H9 (cell line): ENCODE measurements around the gene POLD1. TPM values are rescaled to one million over a fixed set of nuclear protein-coding genes. Genes with fewer than 3 reads are reported as not detected.
A peak's percentile ranks its signal among the peaks of the same experiment; 100 is the strongest.

Experiments used
- DNase-seq: peaks from one replicate; pipeline ENCODE4 v3.0.0-alpha.2; 2017
- H2AFZ ChIP-seq: one replicate; pipeline ENCODE4 v1.6.1; 2013; ENCODE audit warnings: mild to moderate bottlenecking, low read length, control low read depth, moderate library complexity
- H2AK5ac ChIP-seq: 2 replicates; pipeline ENCODE4 v1.6.1; 2013; ENCODE audit warnings: low read length, control low read depth, mixed read lengths; ENCODE audit not compliant: insufficient read length
- H2BK120ac ChIP-seq: one replicate; pipeline ENCODE4 v1.6.1; 2013; ENCODE audit warnings: low read depth, mild to moderate bottlenecking, low read length, control low read depth, inconsistent platforms; ENCODE audit not compliant: poor library complexity, severe bottlenecking
- H2BK12ac ChIP-seq: 2 replicates; pipeline ENCODE4 v1.6.1; 2013; ENCODE audit warnings: low read length, control low read depth, mixed read lengths, low read depth; ENCODE audit not compliant: insufficient read length
- H2BK15ac ChIP-seq: 2 replicates; pipeline ENCODE4 v1.6.1; 2013; ENCODE audit warnings: low read depth, low read length, control low read depth
- H2BK20ac ChIP-seq: one replicate; pipeline ENCODE4 v1.6.1; 2013; ENCODE audit warnings: low read depth, mild to moderate bottlenecking, low read length, control low read depth, inconsistent platforms; ENCODE audit not compliant: poor library complexity, severe bottlenecking
- H2BK5ac ChIP-seq: 2 replicates; pipeline ENCODE4 v1.6.1; 2013; ENCODE audit warnings: low read length, control low read depth, mixed read lengths; ENCODE audit not compliant: insufficient read length
- H3K14ac ChIP-seq: 2 replicates; pipeline ENCODE4 v1.6.1; 2013; ENCODE audit warnings: low read length, control low read depth; ENCODE audit not compliant: insufficient read depth
- H3K18ac ChIP-seq: 2 replicates; pipeline ENCODE4 v1.6.1; 2013; ENCODE audit warnings: low read depth, mild to moderate bottlenecking, mixed read lengths, low read length, control low read depth; ENCODE audit not compliant: insufficient read length
- H3K23ac ChIP-seq: 2 replicates; pipeline ENCODE4 v1.6.1; 2013; ENCODE audit warnings: low read length, control low read depth, mixed read lengths, low read depth; ENCODE audit not compliant: insufficient read length
- H3K23me2 ChIP-seq: 2 replicates; pipeline ENCODE4 v1.6.1; 2013; ENCODE audit warnings: low read depth, mild to moderate bottlenecking, mixed read lengths, low read length, control low read depth; ENCODE audit not compliant: insufficient read length, poor library complexity, severe bottlenecking
- H3K27ac ChIP-seq: 2 replicates; pipeline ENCODE4 v1.5.1; 2013; ENCODE audit warnings: low read length, control low read depth, mixed read lengths, low read depth; ENCODE audit not compliant: insufficient read length
- H3K27me3 ChIP-seq: 2 replicates; pipeline ENCODE4 v1.6.1; 2013; ENCODE audit warnings: low read length, control low read depth, inconsistent platforms; ENCODE audit not compliant: insufficient read depth
- H3K4ac ChIP-seq: 2 replicates; pipeline ENCODE4 v1.6.1; 2013; ENCODE audit warnings: low read depth, mild to moderate bottlenecking, control low read depth, inconsistent platforms, low read length, moderate library complexity
- H3K4me1 ChIP-seq: 2 replicates; pipeline ENCODE4 v1.6.1; 2013; ENCODE audit warnings: low read length, control low read depth, inconsistent platforms; ENCODE audit not compliant: insufficient read depth
- H3K4me2 ChIP-seq: 2 replicates; pipeline ENCODE4 v1.6.1; 2013; ENCODE audit warnings: low read length, control low read depth, mixed read lengths; ENCODE audit not compliant: insufficient read length, insufficient read depth
- H3K56ac ChIP-seq: 2 replicates; pipeline ENCODE4 v1.6.1; 2013; ENCODE audit warnings: low read depth, mild to moderate bottlenecking, mixed read lengths, low read length, control low read depth; ENCODE audit not compliant: insufficient read length
- H3K79me1 ChIP-seq: 2 replicates; pipeline ENCODE4 v1.6.1; 2013; ENCODE audit warnings: low read depth, mild to moderate bottlenecking, moderate library complexity, low read length, control low read depth, inconsistent platforms; ENCODE audit not compliant: insufficient read depth, poor library complexity, severe bottlenecking
- H3K79me2 ChIP-seq: 2 replicates; pipeline ENCODE4 v1.6.1; 2013; ENCODE audit warnings: low read length, control low read depth, inconsistent platforms; ENCODE audit not compliant: insufficient read depth
- H3K9ac ChIP-seq: 2 replicates; pipeline ENCODE4 v1.6.1; 2013; ENCODE audit warnings: low read length, control low read depth, mixed read lengths; ENCODE audit not compliant: insufficient read length; ENCODE audit errors: extremely low read depth
- H3K9me3 ChIP-seq: one replicate; pipeline ENCODE4 v1.6.1; 2013; ENCODE audit warnings: low read depth, low read length, inconsistent platforms; ENCODE audit not compliant: control insufficient read depth
- H3T11ph ChIP-seq: one replicate; pipeline ENCODE4 v1.6.1; 2013; ENCODE audit warnings: mild to moderate bottlenecking, low read length, control low read depth, inconsistent platforms
- H4K20me1 ChIP-seq: one replicate; pipeline ENCODE4 v1.6.1; 2013; ENCODE audit not compliant: control insufficient read depth, insufficient read length, insufficient read depth
- H4K5ac ChIP-seq: 2 replicates; pipeline ENCODE4 v1.6.1; 2013; ENCODE audit warnings: low read depth, mild to moderate bottlenecking, mixed read lengths, low read length, control low read depth; ENCODE audit not compliant: insufficient read length
- H4K8ac ChIP-seq: replicated peaks from 2 replicates; pipeline ENCODE4 v1.6.1; 2013; ENCODE audit warnings: low read length, control low read depth, mixed read lengths, low read depth; ENCODE audit not compliant: insufficient read length
- H4K91ac ChIP-seq: 2 replicates; pipeline ENCODE4 v1.6.1; 2013; ENCODE audit warnings: low read depth, mild to moderate bottlenecking, moderate library complexity, mixed read lengths, low read length, control low read depth; ENCODE audit not compliant: insufficient read length
- H3K27ac Mint-ChIP-seq, 3 experiments: 2 replicates in 2 of 3; 3 replicates in 1 of 3; pipeline ENCODE4 v1.8.0; 2020 to 2021; ENCODE audit warnings: mixed read lengths in 3 of 3, mild to moderate bottlenecking in 1 of 3, moderate library complexity in 1 of 3
- H3K27me3 Mint-ChIP-seq: 2 replicates; pipeline ENCODE4 v1.8.0; 2021; ENCODE audit warnings: low read depth, mild to moderate bottlenecking, moderate library complexity, mixed read lengths
- H3K36me3 Mint-ChIP-seq, 3 experiments: 2 replicates in 2 of 3; 3 replicates in 1 of 3; pipeline ENCODE4 v1.8.0; 2020 to 2021; ENCODE audit warnings: low read depth in 3 of 3, mixed read lengths in 3 of 3; ENCODE audit not compliant: insufficient read depth in 1 of 3
- H3K4me1 Mint-ChIP-seq, 2 experiments: 2 replicates each; pipeline ENCODE4 v1.8.0; 2020; ENCODE audit warnings: mixed read lengths in 2 of 2
- H3K4me3 Mint-ChIP-seq, 2 experiments: 2 replicates in 1 of 2; 3 replicates in 1 of 2; pipeline ENCODE4 v1.8.0; 2020 to 2021; ENCODE audit warnings: mild to moderate bottlenecking in 2 of 2, mixed read lengths in 2 of 2, moderate library complexity in 1 of 2
- H3K9me3 Mint-ChIP-seq, 2 experiments: 2 replicates in 1 of 2; 3 replicates in 1 of 2; pipeline ENCODE4 v1.8.0; 2020; ENCODE audit warnings: mild to moderate bottlenecking in 2 of 2, mixed read lengths in 2 of 2, moderate library complexity in 1 of 2
- WGBS: extraction: QIAGEN DNeasy Blood & Tissue Kit; methylation state at CpG from one replicate; pipeline ENCODE4 v1.1.7; 2013; ENCODE audit warnings: missing lambda C conversion rate, low lambda C conversion rate, mixed read lengths; ENCODE audit not compliant: insufficient read length; ENCODE audit errors: extremely low coverage; 5-methylcytosine and 5-hydroxymethylcytosine counted together
- total RNA-seq: library from RNA; stranded (reverse); gene quantifications from 2 replicates; pipeline ENCODE4 v1.2.1, GENCODE V29; 2021
- TF ChIP-seq, protein P1 (sequence below): fragments of 200-600 bp; sonication (generic); conservative IDR thresholded peaks from 3 replicates; pipeline ENCODE4 v1.8.0; 2021; ENCODE audit warnings: antibody characterized with exemption, mild to moderate bottlenecking

The POLD1 gene
- total RNA-seq, 1 experiment from 2014 or later: 165 TPM

- H4K91ac ChIP-seq: no peak overlapping the region
- H3K27ac ChIP-seq: no peak overlapping the region
- no CpG with 5 or more reads among the region's 21 CpGs for WGBS
- no peak overlapping the region for H3K18ac ChIP-seq
- H3K9ac ChIP-seq: no peak overlapping the region
- Mint-ChIP-seq H3K27ac (0 out of 7 replicates have a peak overlapping the region, but pooled peaks of 2 of the 3 experiments have one; percentile 3 to 16), H3K27me3 (no peaks in the 10 kb centered on the region; the same call in 1 of the 2 replicates), H3K4me1 (peaks cover 15 to 17% of the 10 kb centered on the region in 2 experiments), H3K36me3 (peaks cover 48 to 63% (median 50%) of the 10 kb centered on the region in 3 experiments), H3K9me3 (peaks cover 16% of the 10 kb centered on the region in 2 experiments), H3K4me3 (peak overlapping the region in 1 of 2 experiments; percentile 29; a peak in 1 of 5 replicates)
- H3T11ph ChIP-seq: no peak overlapping the region
- H3K14ac ChIP-seq: no peak overlapping the region
- no peak overlapping the region for H4K5ac ChIP-seq
- peaks cover 8% of the 10 kb centered on the region for H3K79me1 ChIP-seq
- peaks cover 12% of the 10 kb centered on the region; the same call in 1 of the 2 replicates for H3K79me2 ChIP-seq
- H2AK5ac ChIP-seq: no peak overlapping the region
- H2BK120ac ChIP-seq: no peak overlapping the region
- no peak overlapping the region for H4K8ac ChIP-seq
- H3K23me2 ChIP-seq: peaks cover 14% of the 10 kb centered on the region
- no peak overlapping the region for H3K56ac ChIP-seq
- no peak overlapping the region for H2BK15ac ChIP-seq
- no peak for DNase-seq
- no peak overlapping the region for H2BK20ac ChIP-seq
- TF ChIP-seq, protein P1, sequence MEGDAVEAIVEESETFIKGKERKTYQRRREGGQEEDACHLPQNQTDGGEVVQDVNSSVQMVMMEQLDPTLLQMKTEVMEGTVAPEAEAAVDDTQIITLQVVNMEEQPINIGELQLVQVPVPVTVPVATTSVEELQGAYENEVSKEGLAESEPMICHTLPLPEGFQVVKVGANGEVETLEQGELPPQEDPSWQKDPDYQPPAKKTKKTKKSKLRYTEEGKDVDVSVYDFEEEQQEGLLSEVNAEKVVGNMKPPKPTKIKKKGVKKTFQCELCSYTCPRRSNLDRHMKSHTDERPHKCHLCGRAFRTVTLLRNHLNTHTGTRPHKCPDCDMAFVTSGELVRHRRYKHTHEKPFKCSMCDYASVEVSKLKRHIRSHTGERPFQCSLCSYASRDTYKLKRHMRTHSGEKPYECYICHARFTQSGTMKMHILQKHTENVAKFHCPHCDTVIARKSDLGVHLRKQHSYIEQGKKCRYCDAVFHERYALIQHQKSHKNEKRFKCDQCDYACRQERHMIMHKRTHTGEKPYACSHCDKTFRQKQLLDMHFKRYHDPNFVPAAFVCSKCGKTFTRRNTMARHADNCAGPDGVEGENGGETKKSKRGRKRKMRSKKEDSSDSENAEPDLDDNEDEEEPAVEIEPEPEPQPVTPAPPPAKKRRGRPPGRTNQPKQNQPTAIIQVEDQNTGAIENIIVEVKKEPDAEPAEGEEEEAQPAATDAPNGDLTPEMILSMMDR: no peak
- no peaks in the 10 kb centered on the region for H3K9me3 ChIP-seq
- no peaks in the 10 kb centered on the region for H4K20me1 ChIP-seq
- no peak overlapping the region for H3K23ac ChIP-seq
- no peak overlapping the region for H2BK5ac ChIP-seq
- no peaks in the 10 kb centered on the region for H3K4me1 ChIP-seq
- H3K27me3 ChIP-seq: no peaks in the 10 kb centered on the region
- H2AFZ ChIP-seq: no peak overlapping the region
- no peak overlapping the region for H3K4me2 ChIP-seq
- H2BK12ac ChIP-seq: no peak overlapping the region
- no peak overlapping the region for H3K4ac ChIP-seq
Observed at GRCh38 chr19:50387176-50387867, 3.2 kb downstream of the POLD1 start.
